Neuron (in vitro differentiated cells): Measurements from ENCODE around the gene AUNIP.
A peak's percentile ranks its signal among the peaks of the same experiment; 100 is the strongest.

ENCODE experiments used
- H2AFZ ChIP-seq: one replicate; pipeline ENCODE4 v1.6.1; 2013; ENCODE audit warnings: low read depth, mild to moderate bottlenecking, inconsistent platforms, low read length, moderate library complexity
- H3K27me3 ChIP-seq: one replicate; pipeline ENCODE4 v1.6.1; 2013; ENCODE audit warnings: low read length; ENCODE audit not compliant: insufficient read depth
- H3K36me3 ChIP-seq: one replicate; pipeline ENCODE4 v1.6.1; 2013; ENCODE audit warnings: low read length; ENCODE audit not compliant: insufficient read depth
- H3K4me1 ChIP-seq: one replicate; pipeline ENCODE4 v1.6.1; 2013; ENCODE audit warnings: low read length; ENCODE audit not compliant: insufficient read depth
- H3K4me3 ChIP-seq: 2 replicates; pipeline ENCODE4 v1.5.1; 2013; ENCODE audit warnings: mild to moderate bottlenecking, low read length, moderate library complexity
- H3K9me3 ChIP-seq: one replicate; pipeline ENCODE4 v1.6.1; 2013; ENCODE audit warnings: low read length

AUNIP gene

GRCh38 chr1:25858906-25859789, at the start of gene AUNIP:
TSS of gene AUNIP (minus strand) at chr1:25859457. CDS start at chr1:25859357, 100 bp downstream.
- H3K27me3 ChIP-seq, result no peaks in the 10 kb centered on the region
- H3K4me1 ChIP-seq, result peaks cover 13% of the 10 kb centered on the region
- no peaks in the 10 kb centered on the region for H3K9me3 ChIP-seq
- peaks cover 7% of the 10 kb centered on the region for H3K36me3 ChIP-seq
- H3K4me3 ChIP-seq, result peak within 1 kb of the TSS; percentile 75
- peak within 1 kb of the TSS; percentile 63 for H2AFZ ChIP-seq

- H3K9me3 ChIP-seq, result no peaks in the 10 kb centered on the region
- no peak overlapping the region for H3K4me3 ChIP-seq
- peaks cover under 1% of the 10 kb centered on the region for H3K36me3 ChIP-seq
- no peak overlapping the region for H2AFZ ChIP-seq
- no peaks in the 10 kb centered on the region for H3K27me3 ChIP-seq
- peaks cover 34% of the 10 kb centered on the region for H3K4me1 ChIP-seq
Observed at GRCh38 chr1:25909040-25909439, 49.8 kb upstream of the AUNIP start.

GRCh38 chr1:25908161-25908560, 48.9 kb upstream of the AUNIP start:
- no peak overlapping the region for H2AFZ ChIP-seq
- H3K4me3 ChIP-seq, result no peak overlapping the region
- peaks cover 9% of the 10 kb centered on the region for H3K36me3 ChIP-seq
- no peaks in the 10 kb centered on the region for H3K9me3 ChIP-seq
- no peaks in the 10 kb centered on the region for H3K27me3 ChIP-seq
- H3K4me1 ChIP-seq, result peaks cover 43% of the 10 kb centered on the region

- Histone ChIP-seq H3K27me3 (no peaks in the 10 kb centered on the region), H3K4me1 (peaks cover 49% of the 10 kb centered on the region), H3K4me3 (no peak overlapping the region), H2AFZ (no peak overlapping the region), H3K36me3 (peaks cover 15% of the 10 kb centered on the region), H3K9me3 (no peaks in the 10 kb centered on the region)
Observed at GRCh38 chr1:25907601-25908000, 48.3 kb upstream of the AUNIP start.

GRCh38 chr1:25906644-25907300, 47.5 kb upstream of the AUNIP start:
- no peaks in the 10 kb centered on the region for H3K9me3 ChIP-seq
- H3K27me3 ChIP-seq, result no peaks in the 10 kb centered on the region
- H3K4me3 ChIP-seq, result peak overlapping the region; percentile 79
- peak overlapping the region; percentile 36 for H2AFZ ChIP-seq
- peaks cover 52% of the 10 kb centered on the region for H3K4me1 ChIP-seq
- peaks cover 23% of the 10 kb centered on the region for H3K36me3 ChIP-seq

GRCh38 chr1:25905680-25906643, 46.7 kb upstream of the AUNIP start, which contains the start of gene STMN1:
TSS of gene STMN1 (minus strand) at chr1:25906419. CDS start at chr1:25904676, 1,743 bp downstream.
- Histone ChIP-seq H3K27me3 (no peaks in the 10 kb centered on the region), H3K36me3 (peaks cover 30% of the 10 kb centered on the region), H2AFZ (peak within 1 kb of the TSS; percentile 36), H3K9me3 (no peaks in the 10 kb centered on the region), H3K4me1 (peaks cover 59% of the 10 kb centered on the region), H3K4me3 (peak within 1 kb of the TSS; percentile 79)

GRCh38 chr1:25904943-25905679, 45.9 kb upstream of the AUNIP start:
- H3K36me3 ChIP-seq, result peaks cover 39% of the 10 kb centered on the region
- H3K9me3 ChIP-seq, result no peaks in the 10 kb centered on the region
- no peaks in the 10 kb centered on the region for H3K27me3 ChIP-seq
- peaks cover 67% of the 10 kb centered on the region for H3K4me1 ChIP-seq
- H2AFZ ChIP-seq, result no peak overlapping the region
- H3K4me3 ChIP-seq, result peak overlapping the region; percentile 79

GRCh38 chr1:25903986-25904385, 44.7 kb upstream of the AUNIP start:
- Histone ChIP-seq H3K27me3 (no peaks in the 10 kb centered on the region), H3K9me3 (no peaks in the 10 kb centered on the region), H2AFZ (no peak overlapping the region), H3K4me1 (peaks cover 64% of the 10 kb centered on the region), H3K4me3 (peak overlapping the region; percentile 79), H3K36me3 (peaks cover 50% of the 10 kb centered on the region)

- no peaks in the 10 kb centered on the region for H3K27me3 ChIP-seq
- H3K4me1 ChIP-seq, result peaks cover 50% of the 10 kb centered on the region
- H2AFZ ChIP-seq, result no peak overlapping the region
- H3K36me3 ChIP-seq, result peaks cover 64% of the 10 kb centered on the region
- peak overlapping the region; percentile 1 for H3K4me3 ChIP-seq
- H3K9me3 ChIP-seq, result no peaks in the 10 kb centered on the region
Observed at GRCh38 chr1:25902462-25902861, 43.2 kb upstream of the AUNIP start.

GRCh38 chr1:25900219-25900618, 41.0 kb upstream of the AUNIP start:
- peaks cover 67% of the 10 kb centered on the region for H3K36me3 ChIP-seq
- H3K9me3 ChIP-seq, result no peaks in the 10 kb centered on the region
- no peak overlapping the region for H3K4me3 ChIP-seq
- H3K27me3 ChIP-seq, result no peaks in the 10 kb centered on the region
- H3K4me1 ChIP-seq, result peaks cover 44% of the 10 kb centered on the region
- no peak overlapping the region for H2AFZ ChIP-seq

- Histone ChIP-seq H3K36me3 (peaks cover 67% of the 10 kb centered on the region), H3K4me1 (peaks cover 44% of the 10 kb centered on the region), H3K4me3 (no peak overlapping the region)
Observed at GRCh38 chr1:25899792-25900191, 40.5 kb upstream of the AUNIP start.

More at GRCh38 chr1:25899792-25900191, 40.5 kb upstream of the AUNIP start:
- Histone ChIP-seq H2AFZ (no peak overlapping the region), H3K9me3 (no peaks in the 10 kb centered on the region), H3K27me3 (no peaks in the 10 kb centered on the region)
